ENCODE data around the gene HEMK1. TPM values are rescaled to one million over a fixed set of nuclear protein-coding genes. Genes with fewer than 3 reads are reported as not detected.

Gene HEMK1
- total RNA-seq = 4.5 and 5.0 TPM in 2 replicates

DNA sequence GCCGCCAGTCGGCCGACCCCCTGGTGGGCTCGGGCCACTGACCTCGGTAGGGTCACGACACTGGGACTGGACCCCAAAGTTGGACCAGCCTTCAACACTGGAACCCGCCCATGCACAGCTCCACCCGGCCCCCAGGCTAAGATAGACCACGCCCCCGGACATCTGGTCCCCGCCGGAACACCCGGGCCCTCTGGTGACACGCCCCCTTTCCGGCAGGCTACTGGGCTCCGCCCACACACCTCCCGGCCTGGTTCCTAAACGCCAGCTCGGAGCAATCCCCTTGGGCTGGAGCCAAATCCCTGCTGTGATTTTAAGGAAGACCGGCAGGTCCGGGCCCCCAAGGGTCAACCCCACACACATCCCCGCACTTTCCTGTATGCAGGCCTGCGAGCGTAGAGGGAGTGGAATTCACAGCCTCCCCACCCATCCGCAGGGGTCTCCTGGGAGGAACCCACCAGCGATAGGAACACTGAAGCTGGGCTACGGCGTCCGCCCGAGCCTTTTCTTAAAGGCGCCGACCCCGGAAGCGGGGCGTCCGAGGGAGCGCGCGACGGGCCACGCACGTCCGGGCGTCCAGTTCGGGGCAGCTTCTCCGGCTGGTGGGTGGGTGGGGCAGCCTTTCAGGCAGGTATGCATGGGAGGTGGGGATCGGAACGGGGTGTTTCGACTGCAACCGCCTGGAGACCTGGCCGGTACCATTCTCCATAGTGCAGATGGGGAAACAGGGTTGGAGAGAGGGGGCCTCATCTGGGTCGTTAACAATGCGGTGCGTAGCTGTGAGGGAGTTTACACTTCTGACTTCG, at the start of gene HEMK1:
TSS of gene HEMK1 (plus strand) at position 576 of the 803 bp plus-strand sequence. CDS start 1,583 bp downstream, outside the sequence.

DNA sequence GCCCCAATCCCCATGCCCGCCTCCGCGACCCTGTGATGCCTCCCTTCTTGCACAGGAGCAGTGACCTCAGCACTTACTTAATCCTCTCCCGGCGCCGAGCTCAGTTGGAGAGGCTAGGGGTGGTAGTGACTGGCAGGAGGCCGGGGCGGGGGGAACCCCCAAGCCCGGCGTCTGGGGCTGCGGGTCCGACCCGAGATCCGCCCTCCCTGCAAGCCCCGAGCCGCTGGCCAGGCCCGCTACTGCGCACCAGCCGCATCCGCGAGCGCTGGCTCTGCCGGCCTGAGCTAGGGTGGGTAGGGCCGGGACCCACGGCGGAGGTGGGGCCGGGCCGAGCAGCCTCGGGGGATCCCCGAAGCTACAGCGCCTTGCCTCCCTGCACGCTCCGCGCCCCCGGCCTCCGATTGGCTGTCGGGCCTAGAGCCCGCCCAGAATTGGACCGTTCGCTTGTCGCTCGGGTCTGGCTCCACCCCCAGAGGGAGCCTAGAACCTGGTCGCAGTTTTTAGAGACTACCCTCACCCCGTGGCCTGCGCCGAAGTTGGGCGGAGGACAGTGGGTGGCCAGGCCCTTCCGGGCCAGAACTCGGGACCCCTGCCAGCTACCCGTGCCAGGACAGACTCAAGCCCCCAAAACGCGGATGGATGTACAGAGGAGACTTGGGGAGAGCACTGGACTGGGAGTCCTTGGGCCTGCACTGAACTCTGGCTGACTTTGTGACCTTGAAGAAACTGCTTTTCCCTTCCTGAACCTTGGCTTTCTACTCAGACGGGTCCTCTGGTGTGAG, 1.7 kb upstream of the HEMK1 start, which contains the start of gene C3orf18:
TSS of gene C3orf18 (minus strand) at position 362 of the 782 bp plus-strand sequence. CDS start 2,048 bp downstream, outside the sequence.

GRCh38 chr3:50611464-50612233, 42.3 kb downstream of the HEMK1 start, which contains the start of gene CISH:
Gene CISH (minus strand): TSS chr3:50611774. CDS start chr3:50611650, 124 bp downstream.

DNA sequence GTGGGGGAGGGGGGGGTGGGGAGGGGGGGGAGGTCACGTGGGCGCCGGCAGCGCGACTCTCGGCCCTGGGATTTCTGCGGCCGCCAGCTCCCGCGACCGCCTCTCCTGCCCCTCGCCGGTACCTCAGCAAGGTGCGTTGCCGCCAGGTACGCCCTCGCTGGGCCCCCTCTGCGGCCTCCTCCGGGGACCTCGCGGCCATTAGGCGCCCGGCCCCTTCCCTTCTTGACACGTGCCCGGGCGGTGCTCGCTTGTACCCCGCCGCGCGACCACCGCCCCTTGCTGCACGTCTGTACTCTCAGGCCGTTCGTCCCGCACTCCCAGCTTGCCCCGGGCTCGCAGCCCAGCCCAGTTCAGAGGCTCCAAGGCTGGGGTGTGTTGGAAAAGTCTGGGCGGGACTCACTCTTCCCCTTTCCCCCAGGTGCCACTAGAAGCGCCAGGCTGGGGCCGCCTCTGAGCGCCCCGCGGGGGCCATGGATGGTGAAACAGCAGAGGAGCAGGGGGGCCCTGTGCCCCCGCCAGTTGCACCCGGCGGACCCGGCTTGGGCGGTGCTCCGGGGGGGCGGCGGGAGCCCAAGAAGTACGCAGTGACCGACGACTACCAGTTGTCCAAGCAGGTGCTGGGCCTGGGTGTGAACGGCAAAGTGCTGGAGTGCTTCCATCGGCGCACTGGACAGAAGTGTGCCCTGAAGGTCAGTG, 47.9 kb downstream of the HEMK1 start, which contains the start of gene MAPKAPK3:
TSS of gene MAPKAPK3 (plus strand) at position 56 of the 696 bp plus-strand sequence. CDS start at position 471, 415 bp downstream.

Other genes with a start within 250 kb of the HEMK1 start
- 413 and 447 TPM in 2 replicates for gene HYAL2, start 246.8 kb upstream of the HEMK1 start, total RNA-seq
- gene TUSC2, start 241.3 kb upstream of the HEMK1 start, total RNA-seq = 20.5 and 23.8 TPM in 2 replicates
- 15.3 and 24.7 TPM in 2 replicates for gene RASSF1, start 228.7 kb upstream of the HEMK1 start, total RNA-seq
- under 0.01 and 0.11 TPM in 2 replicates for gene ZMYND10, start 223.8 kb upstream of the HEMK1 start, total RNA-seq
- gene NPRL2, start 218.7 kb upstream of the HEMK1 start, total RNA-seq = 13.2 and 14.1 TPM in 2 replicates
- 13.6 and 17.6 TPM in 2 replicates for gene CYB561D2, start 218.7 kb upstream of the HEMK1 start, total RNA-seq
- 30.0 and 35.7 TPM in 2 replicates for gene TMEM115, start 210.0 kb upstream of the HEMK1 start, total RNA-seq
- under 0.01 TPM in 1 of 2 replicates, not detected in the other for gene CACNA2D2, start 65.9 kb upstream of the HEMK1 start, total RNA-seq
- gene C3orf18, start 1.8 kb upstream of the HEMK1 start, total RNA-seq = 1.1 and 1.6 TPM in 2 replicates
- 0.11 and 0.17 TPM in 2 replicates for gene CISH, start 42.3 kb downstream of the HEMK1 start, total RNA-seq
- 5.8 and 6.0 TPM in 2 replicates for gene MAPKAPK3, start 47.6 kb downstream of the HEMK1 start, total RNA-seq
- under 0.01 TPM in 2 replicates for gene DOCK3, start 105.4 kb downstream of the HEMK1 start, total RNA-seq